Medulla oblongata (tissue), 1 donor: ENCODE measurements around the gene TBL1XR1.

Source experiments
- DNase-seq: peaks from one replicate; pipeline ENCODE4 v3.0.0-alpha.2; 2015; ENCODE audit errors: extremely low spot score

TBL1XR1 gene

DNA sequence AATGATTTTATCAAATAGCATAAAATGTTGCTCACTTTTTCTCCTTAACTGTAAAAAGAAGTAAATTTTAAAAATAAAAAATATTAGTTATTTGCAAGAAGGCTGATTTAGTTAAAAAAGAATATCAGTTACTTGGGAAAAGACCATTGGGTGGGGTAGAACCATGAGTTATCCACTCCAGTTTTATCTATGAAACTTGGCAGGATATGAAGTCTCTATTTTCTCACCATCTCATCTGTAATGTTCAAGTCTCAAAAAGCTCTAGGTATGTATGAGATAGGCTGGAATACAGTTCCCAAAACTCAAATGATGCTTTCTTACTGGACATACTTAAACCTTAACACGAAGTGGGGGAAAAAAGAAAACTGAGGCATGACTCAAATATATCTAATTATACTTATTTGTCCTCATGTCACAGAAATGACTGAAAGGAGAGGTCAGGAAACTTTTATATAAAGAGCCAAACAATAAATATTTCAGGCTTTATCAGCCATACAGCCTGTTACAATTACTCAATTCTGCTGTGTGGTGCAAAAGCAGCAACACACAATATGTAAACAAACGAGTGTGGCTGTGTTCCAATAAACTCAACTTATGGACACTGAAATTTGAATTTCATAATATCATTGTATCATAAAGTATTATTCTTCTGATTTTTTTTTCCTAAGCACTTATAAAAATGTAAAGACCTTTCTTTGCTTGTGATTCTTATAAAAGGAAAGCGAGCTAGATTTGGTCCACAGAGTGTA lies 131.8 kb downstream of the TBL1XR1 start:
- DNase-seq: no peak

DNA sequence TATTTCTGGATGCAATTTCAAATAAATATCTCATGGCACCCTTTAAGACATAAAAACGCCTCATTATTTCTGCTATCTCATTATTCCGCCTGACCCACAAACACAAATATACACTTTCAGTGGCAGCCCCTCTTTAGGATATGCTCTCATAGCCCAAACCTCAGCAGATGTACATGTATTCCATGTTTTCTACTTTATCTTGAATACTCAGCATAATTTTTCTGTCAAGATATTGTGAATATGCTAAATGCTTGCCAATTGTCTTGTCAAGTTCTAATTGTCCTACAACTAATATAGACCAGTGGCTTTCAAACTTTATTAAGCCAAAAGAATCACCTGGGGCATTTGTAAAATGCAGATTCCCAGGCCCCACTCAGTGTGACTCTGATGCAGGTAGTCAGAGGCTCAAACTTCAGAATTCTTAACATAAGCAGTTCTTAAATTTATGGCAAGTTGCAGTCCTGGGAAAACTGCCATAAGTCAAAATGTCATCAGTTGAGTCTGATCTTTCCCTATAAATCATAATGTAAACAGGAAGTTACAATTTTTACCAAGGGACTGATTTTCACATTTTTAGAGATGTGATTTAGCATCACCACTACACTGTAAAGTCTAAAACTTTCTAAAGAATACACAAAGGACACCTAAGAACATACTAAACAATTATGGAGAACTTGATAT lies 135.1 kb downstream of the TBL1XR1 start:
- no peak for DNase-seq

DNA sequence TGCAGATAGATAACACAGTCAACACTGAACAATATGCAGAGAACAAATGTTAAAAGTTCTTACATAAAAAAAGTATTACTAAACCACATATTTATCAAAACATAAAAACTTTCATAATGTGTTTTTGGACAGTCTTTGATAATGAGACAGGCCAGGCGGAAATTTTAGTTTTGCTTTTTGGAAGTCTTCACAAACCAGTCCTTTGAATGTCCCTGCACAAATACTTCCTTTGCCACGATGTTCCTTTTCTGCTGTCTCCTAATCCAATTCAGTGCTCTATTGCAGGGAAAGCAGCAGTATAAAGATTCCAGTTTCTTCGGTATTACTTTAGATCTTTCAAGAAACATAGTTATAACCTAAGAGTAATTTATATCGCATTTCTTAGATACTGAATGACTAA lies 135.9 kb downstream of the TBL1XR1 start:
- no peak for DNase-seq

DNA sequence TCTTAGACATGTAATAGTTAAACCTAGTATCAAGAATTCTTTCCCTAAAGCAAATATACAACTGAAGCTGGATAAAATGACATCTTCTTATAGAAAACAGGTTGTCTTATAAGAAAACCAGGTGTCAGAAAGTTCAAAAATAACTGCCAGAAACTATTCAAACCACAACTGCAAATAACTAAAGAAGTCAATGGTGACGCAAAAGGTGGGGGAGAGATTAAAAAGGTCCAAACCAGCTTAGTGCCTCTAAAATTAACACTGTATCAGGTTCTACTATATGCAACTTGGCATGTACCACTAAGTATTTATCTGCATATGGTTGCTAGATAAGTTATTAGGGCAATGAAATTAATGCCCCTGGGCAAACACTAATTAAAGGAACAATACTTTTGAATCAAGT lies 136.8 kb downstream of the TBL1XR1 start:
- DNase-seq: no peak

DNA sequence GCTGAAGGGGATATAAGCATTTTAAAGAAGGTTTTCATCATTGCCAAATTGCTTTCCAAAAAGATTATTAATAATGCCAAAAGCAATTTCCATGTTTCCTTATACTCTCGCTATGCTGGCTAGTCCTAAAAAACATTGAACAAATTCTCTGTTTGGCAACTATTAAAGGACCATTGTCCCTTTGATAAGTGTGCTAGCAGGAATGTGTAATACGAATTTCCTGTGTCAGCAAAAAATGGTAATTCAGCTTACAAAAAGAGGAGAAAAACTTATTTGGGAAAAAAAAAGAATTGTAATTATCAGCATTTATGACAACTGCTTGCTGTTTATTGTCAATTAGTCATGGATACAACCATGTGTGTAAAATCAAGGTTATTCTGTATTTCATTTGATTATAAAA lies 138.6 kb downstream of the TBL1XR1 start:
- no peak for DNase-seq

DNA sequence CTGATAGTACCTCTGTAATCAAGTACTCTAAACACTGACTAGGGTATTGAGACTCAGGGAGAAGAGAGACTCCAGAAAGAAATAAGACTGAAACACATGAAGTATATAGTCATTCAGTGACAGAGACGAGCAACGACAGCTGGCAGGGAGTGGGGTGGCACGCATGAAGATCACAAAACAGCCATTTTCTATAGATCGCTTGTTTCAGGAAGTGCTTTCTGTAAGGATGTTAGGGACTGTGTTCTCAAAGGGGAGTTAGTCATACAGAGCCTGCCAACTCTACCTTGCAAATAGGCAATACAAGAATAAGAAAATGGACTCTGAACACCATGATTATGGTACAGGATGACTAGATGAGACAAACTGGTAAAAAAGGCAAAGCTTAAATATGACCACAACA lies 139.5 kb downstream of the TBL1XR1 start:
- no peak for DNase-seq

DNA sequence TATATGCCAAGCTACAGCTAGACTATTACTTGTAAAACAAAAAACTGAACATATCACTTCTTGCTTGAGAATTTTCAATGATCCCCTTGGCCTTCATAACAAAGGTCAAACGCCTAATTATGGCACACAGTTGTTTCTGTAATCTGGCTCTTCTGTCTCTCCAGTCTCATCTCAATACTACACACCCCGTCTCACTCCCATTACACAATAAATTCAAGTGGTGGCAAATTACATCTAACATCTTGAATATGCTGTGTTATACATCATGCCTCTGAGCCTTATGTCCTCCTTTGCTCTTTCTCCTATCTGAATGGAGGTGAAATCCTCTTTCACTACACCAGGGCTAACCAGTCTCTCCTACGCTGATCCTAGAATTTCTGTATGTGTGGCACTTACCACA lies 140.4 kb downstream of the TBL1XR1 start:
- DNase-seq: no peak

DNA sequence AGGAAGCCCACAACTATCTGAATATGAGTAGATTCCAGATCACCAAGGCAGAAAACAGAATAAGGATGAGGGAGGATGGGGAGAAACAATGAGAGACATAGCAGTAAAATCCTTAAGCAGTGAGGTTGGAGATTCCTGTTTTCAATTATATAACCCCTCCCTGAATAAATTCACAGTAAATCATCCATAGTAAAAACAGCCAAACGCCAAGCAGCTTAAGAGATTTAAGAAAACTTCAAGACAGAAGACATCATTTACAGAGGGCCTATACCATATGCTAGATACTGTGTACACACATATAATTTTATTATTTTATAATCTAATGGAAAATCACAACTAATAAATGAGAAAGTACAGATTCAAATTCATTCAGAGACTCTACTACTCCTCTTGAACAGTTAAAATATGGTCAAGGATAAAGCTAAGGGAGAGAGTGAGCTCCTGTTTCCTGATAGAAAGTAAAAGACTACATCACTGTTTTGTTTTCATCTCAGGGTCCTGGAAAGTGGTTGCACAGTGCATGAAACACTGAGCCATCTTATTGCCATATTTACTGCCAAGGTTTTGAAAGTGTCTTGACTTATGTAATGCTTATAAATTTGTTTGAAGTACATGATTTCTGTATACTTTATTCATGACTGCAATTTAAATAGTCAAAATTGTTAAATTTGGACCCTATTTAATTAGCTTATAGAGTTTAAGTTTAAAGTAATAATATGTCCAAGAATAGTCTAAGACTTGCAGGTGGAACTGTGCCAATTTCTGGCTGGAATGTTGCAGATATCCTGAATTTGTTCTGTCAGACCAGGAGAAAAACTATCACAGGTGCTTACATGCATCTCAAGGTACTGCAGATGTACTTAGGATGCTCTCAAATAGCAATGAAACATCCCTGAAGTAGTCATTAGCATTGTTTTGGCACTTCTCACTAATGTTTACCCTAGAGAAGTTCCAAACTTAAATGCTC lies 141.4 kb downstream of the TBL1XR1 start:
- DNase-seq: no peak

DNA sequence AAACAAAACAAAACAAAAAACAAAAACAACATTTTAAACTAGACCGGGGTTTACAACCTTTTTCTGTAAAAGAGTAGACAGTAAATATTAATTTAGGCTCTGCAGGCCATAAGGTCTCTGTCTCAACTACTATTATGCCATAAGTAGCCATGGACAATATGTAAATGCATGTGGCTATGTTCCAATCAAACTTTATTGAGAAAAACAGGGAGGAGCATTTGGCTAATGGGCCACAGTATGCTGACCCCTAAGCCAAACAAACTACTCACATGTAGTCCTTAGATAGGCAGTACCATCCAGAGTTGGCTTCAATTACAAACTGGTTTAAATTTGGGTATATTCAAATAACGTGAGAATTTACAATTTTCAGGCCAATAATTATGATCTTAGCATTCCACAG lies 144.2 kb downstream of the TBL1XR1 start:
- no peak for DNase-seq

DNA sequence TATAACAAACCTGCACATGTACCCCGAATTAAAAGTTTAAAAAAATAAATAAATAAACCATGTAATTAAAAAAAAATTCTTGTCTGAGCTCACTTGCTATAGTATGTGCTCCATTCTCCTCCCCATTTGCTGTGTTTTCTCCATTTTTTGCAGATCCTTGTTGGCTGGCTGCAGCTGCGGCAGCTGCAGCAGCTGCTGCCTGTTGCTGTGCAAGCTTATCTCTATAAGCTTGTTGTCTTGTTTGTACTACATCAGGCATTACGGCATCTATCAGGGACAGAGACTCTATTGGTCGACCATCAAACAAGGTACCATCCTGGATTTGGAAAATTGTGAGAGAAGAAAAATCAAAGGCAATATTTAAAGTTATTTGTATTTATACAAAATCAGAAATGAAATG lies 145.9 kb downstream of the TBL1XR1 start:
- peak; percentile 68 for DNase-seq

DNA sequence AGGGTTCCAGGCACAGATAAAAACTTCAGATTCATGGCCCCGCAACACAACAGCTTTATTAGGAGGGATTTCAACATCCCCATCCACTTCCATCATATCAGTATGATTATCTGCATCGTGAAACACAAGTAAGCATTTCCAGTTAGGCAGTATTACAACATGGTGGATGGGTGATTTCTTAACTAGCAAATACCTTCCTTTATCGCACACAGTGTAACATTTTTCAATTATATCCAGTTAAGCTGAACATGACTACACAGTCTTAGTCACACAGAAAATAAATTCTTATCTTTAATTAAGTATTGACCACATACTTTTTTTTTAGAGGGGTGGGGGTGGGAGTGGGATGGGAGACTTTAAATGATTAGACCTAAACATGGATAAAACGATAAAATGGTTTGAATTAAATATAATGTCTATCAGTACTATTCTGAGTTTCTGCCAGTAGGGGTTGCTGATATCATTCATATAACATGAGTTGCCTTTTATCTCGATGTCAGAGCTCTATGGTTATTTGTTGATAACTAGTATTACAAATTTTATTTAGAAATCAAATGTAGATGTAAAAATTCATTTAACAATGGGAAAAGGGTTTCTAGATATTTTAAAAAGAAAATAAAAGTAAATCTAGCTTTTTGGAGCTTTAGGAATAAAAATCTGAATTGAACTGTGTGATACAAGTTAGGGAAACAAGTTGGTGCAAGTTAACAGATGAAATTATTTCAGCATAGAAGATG lies 146.6 kb downstream of the TBL1XR1 start:
- DNase-seq: peak; percentile 75

DNA sequence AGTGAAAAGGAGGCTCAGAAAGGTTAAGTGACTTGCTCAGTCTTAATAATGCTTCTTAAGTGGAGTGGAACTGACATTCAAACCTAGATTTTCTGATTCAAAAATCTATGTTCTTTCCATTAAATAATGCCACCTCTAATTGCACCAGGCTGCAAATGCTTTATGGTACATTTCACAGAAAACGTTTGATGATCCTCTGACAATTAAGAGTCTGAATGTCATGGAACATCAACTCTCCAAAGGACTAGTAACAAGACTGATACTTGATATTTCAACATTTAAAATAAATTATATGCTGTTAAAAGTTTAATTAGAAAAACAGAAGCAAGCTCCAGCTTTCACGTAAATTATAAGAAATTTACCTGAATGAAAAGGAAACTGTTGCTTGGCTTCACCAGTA lies 151.5 kb downstream of the TBL1XR1 start:
- no peak for DNase-seq

DNA sequence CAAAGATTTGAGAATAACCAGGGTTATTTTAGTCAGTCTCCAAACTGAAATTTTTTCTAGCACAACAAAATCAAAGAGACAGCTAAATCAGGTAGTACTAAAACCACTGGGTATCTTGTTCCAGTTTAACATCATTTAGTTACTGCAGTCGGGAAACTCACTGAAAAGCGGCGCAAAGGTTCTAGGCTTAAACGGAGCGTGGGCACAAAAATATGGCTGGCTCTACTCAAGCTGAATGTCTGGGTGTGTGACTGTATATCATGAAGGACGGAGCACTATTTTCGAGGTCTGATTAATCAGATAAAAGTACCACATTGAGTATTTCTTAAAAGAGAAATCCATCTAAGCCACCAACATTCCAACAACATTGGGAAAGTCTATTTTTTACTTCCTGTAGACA lies 152.1 kb downstream of the TBL1XR1 start:
- DNase-seq: no peak

DNA sequence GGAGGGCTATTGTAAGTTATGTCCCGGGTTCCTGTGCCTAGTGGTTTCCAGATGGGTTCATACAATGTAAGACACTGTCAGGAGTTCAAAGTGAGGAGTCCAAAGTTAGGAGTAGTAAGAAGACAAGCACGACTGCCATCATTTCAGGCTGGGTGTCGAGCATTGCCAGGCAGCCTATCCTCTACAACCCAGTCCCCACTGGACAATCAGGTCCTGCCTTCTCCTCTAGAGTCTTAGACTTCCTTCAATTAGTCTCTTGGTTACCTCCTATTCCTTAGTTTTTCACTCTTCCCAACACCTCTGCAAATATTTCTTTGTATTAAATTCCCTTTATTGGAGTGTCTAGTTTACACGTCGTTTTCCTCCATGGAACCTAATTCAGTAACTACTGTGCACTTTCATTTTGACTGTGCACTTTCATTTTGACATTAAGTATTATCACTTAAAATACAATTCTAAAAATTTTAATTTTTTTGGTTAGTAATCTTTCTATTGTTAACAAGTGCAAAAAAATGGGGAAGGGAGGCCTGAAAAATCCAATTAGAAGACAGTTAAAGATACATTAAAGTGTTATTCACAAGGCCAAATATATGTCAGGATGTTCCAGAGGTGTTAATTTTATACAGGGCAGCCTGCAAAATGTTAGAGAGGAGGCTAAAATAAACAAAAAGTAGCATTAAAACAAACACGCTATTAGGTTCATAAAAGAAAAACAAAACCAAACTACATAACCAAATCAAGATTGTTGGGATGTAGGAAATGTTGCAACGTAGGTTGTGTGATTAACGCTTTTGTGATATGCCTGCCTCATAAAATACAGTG lies 155.3 kb downstream of the TBL1XR1 start:
- no peak for DNase-seq

DNA sequence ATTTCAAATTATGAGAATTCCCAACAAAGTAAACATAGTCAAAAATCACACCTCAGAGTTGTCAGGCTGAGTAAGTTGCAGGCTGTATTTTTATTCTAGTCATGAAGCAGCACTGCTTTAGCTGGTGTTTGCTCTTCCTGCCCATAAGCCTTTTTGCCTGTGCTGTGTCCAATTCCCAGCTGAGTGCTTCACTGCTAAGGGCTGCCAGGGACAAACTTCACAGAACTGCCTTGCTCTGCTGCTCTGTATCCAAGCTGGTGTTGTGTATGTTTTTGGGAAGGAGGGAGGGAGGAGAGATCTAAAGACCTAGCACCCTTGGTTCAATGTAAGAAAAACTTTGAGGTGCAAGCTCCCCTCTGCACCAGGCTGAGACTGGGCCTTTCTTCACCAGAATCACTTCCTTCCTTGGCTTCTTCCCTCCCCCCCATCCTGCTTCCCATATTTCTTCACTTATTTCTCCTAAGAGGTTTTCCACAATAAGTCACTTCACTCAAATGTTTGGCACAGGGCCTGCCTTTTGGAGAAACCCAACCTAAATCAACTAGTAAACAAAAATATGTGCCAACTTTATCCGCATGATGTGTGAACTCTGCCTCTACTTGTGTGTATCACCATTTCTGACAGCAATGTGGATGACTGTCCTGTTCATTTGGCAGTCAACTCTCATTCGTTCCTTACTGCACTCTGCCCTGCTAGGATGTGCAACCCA lies 156.1 kb downstream of the TBL1XR1 start:
- DNase-seq: peak; percentile 80

DNA sequence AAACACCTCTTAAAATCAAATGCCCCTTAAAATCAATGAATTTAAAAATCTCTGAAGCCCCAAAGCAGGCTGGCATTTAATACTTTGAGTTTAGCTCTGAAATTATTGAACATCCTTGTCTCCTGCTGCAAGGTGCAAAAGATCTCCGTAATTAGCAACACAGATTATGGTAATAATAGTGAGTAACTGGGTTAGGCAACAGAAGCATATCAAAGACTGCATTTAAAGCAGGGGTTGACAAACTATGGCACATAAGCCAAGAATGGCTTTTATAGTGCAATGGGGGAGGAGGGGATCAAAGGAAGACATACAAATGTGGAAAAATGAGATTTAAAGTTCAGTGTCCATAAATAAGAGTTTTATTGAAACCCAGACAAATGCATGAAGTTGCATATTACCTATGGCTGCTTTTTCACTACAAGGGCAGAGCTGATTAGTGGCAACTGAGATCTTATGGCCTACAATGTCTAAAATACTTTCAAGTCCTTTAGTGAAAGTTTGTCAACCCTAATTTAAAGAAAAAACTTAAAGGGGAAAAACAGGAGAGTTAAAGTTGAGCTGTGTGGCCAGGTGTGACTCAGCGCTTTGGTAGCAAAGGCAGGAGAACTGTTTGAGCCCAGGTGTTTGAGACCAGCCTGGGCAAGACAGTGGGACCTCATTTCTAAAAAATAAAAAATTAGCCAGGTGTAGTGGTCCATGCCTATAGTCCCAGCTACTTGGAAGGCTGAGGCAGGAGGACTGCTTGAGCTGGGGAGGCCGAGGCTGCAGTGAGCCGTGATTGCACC lies 157.6 kb downstream of the TBL1XR1 start:
- no peak for DNase-seq

DNA sequence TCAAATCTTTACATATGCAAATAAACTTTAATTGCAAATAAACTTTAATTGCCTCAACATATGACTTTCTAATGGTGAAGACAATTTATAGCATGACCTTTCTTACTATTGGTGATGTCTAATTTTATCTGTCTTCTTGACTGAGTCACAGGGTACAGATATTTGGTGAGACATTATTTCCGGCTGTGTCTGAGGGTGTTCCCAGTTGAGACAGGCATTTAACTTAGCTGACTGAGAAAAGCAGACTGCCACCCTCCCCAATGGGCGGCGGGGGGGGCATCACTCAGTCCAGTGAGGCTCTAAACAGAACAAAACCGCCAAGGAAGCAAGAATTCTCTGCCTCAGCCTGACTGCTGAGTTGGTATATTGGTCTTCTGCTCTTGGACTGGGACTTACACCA lies 160.0 kb downstream of the TBL1XR1 start:
- no peak for DNase-seq

DNA sequence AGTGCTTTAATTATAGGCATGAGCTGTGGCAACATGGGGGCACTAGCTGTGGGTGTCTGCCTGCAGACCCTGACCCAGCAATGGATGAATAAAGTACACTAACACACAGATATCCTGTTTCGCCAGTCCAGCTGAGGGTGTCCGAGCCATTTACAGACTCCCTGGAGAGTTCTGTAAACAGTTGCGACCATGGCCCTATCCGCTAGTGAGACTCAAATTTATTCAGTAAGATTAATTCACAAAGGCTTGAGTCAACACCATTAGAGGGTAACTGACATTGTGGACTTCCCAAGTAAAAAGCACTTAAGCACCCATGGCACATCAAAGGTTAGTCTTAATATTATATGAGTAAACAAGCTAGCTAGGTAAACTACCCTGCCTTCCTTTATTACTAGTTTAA lies 161.6 kb downstream of the TBL1XR1 start:
- DNase-seq: no peak

DNA sequence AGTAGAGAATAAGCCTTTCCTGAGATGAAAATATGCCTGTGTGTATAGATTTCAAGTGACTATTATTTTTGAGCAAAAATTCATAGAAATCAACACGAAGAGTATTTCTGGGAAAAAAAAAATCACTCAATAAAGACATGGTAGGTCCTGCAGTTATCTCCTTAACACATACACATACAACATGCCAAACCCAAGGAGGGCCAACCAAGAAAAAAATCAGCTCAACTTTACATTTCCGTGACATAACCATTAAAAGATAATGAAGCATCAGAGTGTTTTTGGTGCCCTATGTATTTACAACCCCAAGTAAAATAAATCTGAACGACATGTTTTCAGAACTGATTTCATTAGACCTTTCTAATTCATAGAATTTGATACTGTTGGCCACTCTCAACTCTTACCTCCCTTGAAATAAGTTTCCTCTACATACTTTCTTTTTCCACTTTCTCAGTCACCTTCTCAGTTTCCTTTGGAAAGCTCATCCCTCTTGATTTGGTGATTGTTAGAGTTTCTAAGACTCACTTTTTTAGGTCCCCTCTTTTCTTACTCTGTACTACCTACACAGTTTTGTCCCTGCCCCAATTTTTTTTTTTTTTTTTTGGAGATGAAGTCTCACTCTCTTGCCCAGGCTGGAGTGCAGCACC lies 162.3 kb downstream of the TBL1XR1 start:
- DNase-seq: no peak
